ENCODE results near the gene SDK1.
A peak's percentile ranks its signal among the peaks of the same experiment; 100 is the strongest.
"Not testable (repeated sequence)": the region's sequence is repeated elsewhere in the genome, so short reads cannot be mapped to it uniquely, and the experiment has no call there.

The SDK1 gene

GRCh38 chr7:3688071-3688470, 387.0 kb downstream of the SDK1 start:
- no peak for DNase-seq (ENCODE audit: extremely low read depth, low read depth)
- TF ChIP-seq, protein P1, sequence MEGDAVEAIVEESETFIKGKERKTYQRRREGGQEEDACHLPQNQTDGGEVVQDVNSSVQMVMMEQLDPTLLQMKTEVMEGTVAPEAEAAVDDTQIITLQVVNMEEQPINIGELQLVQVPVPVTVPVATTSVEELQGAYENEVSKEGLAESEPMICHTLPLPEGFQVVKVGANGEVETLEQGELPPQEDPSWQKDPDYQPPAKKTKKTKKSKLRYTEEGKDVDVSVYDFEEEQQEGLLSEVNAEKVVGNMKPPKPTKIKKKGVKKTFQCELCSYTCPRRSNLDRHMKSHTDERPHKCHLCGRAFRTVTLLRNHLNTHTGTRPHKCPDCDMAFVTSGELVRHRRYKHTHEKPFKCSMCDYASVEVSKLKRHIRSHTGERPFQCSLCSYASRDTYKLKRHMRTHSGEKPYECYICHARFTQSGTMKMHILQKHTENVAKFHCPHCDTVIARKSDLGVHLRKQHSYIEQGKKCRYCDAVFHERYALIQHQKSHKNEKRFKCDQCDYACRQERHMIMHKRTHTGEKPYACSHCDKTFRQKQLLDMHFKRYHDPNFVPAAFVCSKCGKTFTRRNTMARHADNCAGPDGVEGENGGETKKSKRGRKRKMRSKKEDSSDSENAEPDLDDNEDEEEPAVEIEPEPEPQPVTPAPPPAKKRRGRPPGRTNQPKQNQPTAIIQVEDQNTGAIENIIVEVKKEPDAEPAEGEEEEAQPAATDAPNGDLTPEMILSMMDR (IDR thresholded peaks at IDR 0.05; ENCODE audit: low read depth, low read length) = no peak

DNA sequence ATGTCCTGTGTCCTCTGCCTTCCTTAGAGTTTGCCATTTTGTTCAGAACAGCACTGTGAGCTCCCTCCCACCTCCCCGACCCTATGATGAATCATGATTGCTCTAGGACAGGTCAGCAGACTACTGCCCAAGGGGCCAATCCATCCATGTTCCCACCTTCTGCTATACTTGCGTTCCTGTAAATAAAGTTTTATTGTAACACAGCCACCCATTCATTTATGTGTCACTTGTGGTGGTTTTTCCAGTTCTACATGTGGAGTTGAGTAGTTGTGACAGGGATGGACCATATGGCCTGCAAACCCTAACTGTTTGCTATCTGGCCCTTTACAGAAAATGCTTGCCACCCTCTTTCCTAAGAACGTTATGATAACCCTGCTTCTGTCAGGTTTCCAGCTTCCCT, 387.8 kb downstream of the SDK1 start:
- TF ChIP-seq, protein P1 (IDR thresholded peaks at IDR 0.05; ENCODE audit: low read depth, low read length) = no peak
- DNase-seq (ENCODE audit: extremely low read depth, low read depth) = no peak

DNA sequence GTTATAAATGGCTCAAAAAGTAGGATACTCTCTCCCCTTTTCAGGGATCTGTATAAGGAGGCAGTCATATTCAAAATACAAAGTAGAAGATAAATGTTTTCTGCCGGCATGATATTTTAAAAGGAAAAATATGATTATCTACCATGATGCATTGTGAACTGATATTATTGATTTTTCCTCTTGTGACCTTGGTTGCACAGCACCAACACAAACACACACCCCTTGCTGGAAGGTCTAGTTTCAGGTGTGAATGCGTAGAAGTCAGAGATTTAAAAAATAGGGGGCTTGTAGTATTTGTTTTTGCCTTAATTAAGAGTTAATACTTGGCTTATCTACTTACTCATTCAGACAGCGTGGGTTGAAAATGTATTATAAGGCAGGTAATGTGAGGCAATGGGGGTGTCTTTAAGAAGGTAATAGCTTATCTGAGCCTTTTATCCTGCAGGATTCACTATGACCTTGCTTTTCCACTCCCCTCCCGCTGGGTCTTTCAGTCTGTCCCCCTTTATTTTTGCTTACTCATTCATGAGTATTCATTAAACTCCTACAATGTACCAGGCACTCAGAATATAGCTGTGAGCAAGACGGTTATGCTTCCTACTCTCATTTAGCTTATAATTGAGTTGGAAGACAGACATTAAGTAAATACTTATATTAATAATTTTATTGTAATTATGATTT, 390.6 kb downstream of the SDK1 start:
- TF ChIP-seq, protein P1 (IDR thresholded peaks at IDR 0.05; ENCODE audit: low read depth, low read length) = no peak
- DNase-seq (ENCODE audit: extremely low read depth, low read depth) = no peak

DNA sequence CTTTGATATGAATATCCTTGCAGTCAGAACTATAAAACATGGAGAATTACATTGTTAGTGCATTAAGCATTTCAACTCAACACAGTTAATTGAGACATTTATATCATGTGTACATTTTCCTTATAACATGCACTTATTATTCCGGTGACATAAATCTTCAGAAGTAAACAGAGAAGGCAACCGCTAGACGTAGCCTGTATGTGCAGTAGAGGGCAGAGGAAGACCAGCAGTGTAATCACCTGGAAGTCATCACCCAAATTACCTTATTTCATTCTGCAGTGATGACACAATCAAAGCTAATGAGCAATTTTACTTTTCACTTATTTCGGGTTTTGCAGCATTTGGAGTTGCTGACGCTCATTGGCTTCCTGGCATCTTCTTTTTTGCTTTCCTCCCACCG, 394.6 kb downstream of the SDK1 start:
- TF ChIP-seq, protein P1 (IDR thresholded peaks at IDR 0.05; ENCODE audit: low read depth, low read length) = peak; percentile 47
- no peak for DNase-seq (ENCODE audit: extremely low read depth, low read depth)

GRCh38 chr7:3696113-3696512, 395.1 kb downstream of the SDK1 start:
- TF ChIP-seq, protein P1 (IDR thresholded peaks at IDR 0.05; ENCODE audit: low read depth, low read length) = no peak
- no peak for DNase-seq (ENCODE audit: extremely low read depth, low read depth)

- TF ChIP-seq, protein P1 (IDR thresholded peaks at IDR 0.05; ENCODE audit: low read depth, low read length) = no peak
Observed at GRCh38 chr7:3697472-3697871, 396.4 kb downstream of the SDK1 start.

DNA sequence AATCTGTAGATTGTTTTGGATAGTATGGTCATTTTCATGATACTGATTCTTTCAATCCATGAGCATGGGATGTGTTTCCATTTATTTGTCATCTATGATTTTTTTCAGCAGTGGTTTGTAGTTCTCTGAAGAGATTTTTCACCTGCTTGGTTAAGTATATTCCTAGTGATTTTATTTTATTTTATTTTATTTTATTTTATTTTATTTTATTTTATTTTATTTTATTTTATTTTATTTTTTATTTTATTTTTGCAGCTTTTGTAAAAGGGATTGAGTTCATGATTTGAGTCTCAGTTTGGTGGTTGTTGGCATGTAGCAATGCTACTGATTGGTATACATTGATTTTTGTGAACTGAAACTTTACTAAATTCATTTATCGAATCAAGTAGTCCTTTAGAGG, 404.2 kb downstream of the SDK1 start:
- no peak for DNase-seq (ENCODE audit: extremely low read depth, low read depth)
- TF ChIP-seq, protein P1 (IDR thresholded peaks at IDR 0.05; ENCODE audit: low read depth, low read length) = no peak

More at GRCh38 chr7:3697472-3697871, 396.4 kb downstream of the SDK1 start:
- DNase-seq (ENCODE audit: extremely low read depth, low read depth) = no peak

DNA sequence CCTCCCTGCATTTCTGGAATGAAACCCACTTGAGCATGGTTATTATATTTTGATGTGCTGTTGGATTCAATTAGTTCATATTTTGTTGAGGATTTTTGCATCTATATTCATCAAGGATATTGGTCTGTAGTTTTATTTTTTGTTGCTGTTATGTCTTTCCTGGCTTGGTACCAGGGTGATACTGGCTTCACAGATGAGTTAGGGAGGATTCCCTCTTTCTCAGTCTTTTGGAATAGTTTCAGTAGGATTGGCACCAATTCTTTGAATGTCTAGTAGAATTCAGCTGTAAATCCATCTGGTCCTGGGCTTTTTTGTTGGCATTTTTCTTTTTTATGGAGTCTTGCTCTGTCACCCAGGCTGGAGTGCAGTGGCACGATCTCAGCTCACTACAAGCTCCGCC, 405.0 kb downstream of the SDK1 start:
- DNase-seq (ENCODE audit: extremely low read depth, low read depth) = not testable (repeated sequence)
